ENCODE measurements around the gene RPS19BP1. TPM values are rescaled to one million over a fixed set of nuclear protein-coding genes. Genes with fewer than 3 reads are reported as not detected.
A peak's percentile ranks its signal among the peaks of the same experiment; 100 is the strongest.

RPS19BP1 gene
- total RNA-seq, 6 donors from 2014 or later: 71.2 to 168 (median 106) TPM

DNA sequence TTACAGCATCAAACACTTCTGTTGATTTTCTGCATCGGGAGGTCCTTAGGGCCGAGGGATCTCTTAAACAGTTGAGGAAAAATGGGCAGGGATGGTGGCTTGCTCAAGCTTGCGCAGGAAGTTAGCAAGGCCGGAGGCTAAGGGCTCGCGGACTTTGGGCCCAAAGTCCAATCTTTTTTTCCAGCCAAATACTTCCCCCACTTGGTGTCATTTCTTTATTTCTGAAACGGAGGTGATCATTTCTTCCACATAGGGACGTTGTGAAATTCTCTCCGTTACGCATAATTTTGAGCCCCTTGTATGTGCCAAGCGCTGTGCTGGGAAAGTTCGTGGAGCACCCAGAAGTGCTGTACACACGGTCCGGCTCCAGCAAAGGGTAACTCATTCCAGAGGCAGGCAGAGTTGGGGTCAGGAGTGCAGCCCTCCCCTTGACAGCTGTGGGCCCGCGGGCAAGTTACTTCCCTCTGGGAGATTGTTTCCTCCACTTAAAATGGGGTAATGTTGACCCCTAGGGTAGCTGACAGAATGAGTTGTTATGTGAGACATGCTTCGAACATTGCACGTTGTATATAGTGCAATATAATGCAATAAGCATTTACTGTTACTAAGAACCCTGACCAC is 29.6 kb downstream of the RPS19BP1 start:
- TF ChIP-seq, protein P1, sequence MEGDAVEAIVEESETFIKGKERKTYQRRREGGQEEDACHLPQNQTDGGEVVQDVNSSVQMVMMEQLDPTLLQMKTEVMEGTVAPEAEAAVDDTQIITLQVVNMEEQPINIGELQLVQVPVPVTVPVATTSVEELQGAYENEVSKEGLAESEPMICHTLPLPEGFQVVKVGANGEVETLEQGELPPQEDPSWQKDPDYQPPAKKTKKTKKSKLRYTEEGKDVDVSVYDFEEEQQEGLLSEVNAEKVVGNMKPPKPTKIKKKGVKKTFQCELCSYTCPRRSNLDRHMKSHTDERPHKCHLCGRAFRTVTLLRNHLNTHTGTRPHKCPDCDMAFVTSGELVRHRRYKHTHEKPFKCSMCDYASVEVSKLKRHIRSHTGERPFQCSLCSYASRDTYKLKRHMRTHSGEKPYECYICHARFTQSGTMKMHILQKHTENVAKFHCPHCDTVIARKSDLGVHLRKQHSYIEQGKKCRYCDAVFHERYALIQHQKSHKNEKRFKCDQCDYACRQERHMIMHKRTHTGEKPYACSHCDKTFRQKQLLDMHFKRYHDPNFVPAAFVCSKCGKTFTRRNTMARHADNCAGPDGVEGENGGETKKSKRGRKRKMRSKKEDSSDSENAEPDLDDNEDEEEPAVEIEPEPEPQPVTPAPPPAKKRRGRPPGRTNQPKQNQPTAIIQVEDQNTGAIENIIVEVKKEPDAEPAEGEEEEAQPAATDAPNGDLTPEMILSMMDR (IDR thresholded peaks at IDR 0.05): no peak
- TF ChIP-seq EP300 (IDR thresholded peaks at IDR 0.05) (no peak), POLR2A (IDR thresholded peaks at IDR 0.05) (no peak), POLR2AphosphoS5 (IDR thresholded peaks at IDR 0.05) (no peak)
- Histone ChIP-seq H3K4me1 (peaks cover 26 to 34% (median 32%) of the 10 kb centered on the region in 4 donors), H3K4me3 (peak overlapping the region; percentile 84 to 100 (median 94)), H3K9me3 (no peaks in the 10 kb centered on the region), H3K27ac (peak overlapping the region; percentile 78 to 89 (median 84)), H3K36me3 (peaks cover 19 to 40% (median 33%) of the 10 kb centered on the region in 4 donors), H3K27me3 (no peaks in the 10 kb centered on the region)
- ATAC-seq (ENCODE audit: low FRiP score in 2 of 2): no peak
- DNase-seq: no peak
- 8 to 10% methylated on average over 18 of the region's 18 CpGs for WGBS, 2 donors

GRCh38 chr22:39502109-39502788 is 30.3 kb downstream of the RPS19BP1 start, which contains the start of gene MIEF1:
Gene MIEF1 (plus strand): TSS chr22:39502290. CDS start chr22:39511295, 9,005 bp downstream.
- Histone ChIP-seq H3K9me3 (no peaks in the 10 kb centered on the region), H3K27ac (peak within 1 kb of the TSS; percentile 78 to 89 (median 84)), H3K4me1 (peaks cover 26 to 34% (median 32%) of the 10 kb centered on the region in 4 donors), H3K27me3 (no peaks in the 10 kb centered on the region), H3K4me3 (peak within 1 kb of the TSS; percentile 84 to 100 (median 94)), H3K36me3 (peaks cover 19 to 34% (median 29%) of the 10 kb centered on the region in 4 donors)
- DNase-seq (peak; percentile 96 to 99), ATAC-seq (ENCODE audit: low FRiP score in 2 of 2) (peak; percentile 99)
- TF ChIP-seq POLR2AphosphoS5 (IDR thresholded peaks at IDR 0.05) (peak; percentile 88 to 95), EP300 (IDR thresholded peaks at IDR 0.05) (no peak), POLR2A (IDR thresholded peaks at IDR 0.05) (peak in 2 of 4 donors; percentile 24 to 62)
- TF ChIP-seq, protein P1 (IDR thresholded peaks at IDR 0.05): peak in 2 of 6 experiments; percentile 7 to 32
- 0% methylated on average over 5 to 50 of the region's 58 CpGs for WGBS, 2 donors

- Histone ChIP-seq H3K27ac (peak overlapping the region; percentile 70 to 89 (median 84)), H3K36me3 (peaks cover 14 to 28% (median 24%) of the 10 kb centered on the region in 4 donors), H3K4me1 (peaks cover 26 to 35% (median 32%) of the 10 kb centered on the region in 4 donors), H3K9me3 (no peaks in the 10 kb centered on the region), H3K27me3 (no peaks in the 10 kb centered on the region), H3K4me3 (peak overlapping the region in 3 of 4 donors; percentile 84 to 100 (median 88))
- DNase-seq (no peak), ATAC-seq (ENCODE audit: low FRiP score in 2 of 2) (no peak)
- WGBS, 2 donors: 37 to 56% methylated on average over 8 to 13 of the region's 13 CpGs
- no peak for TF ChIP-seq POLR2AphosphoS5 (IDR thresholded peaks at IDR 0.05)
- TF ChIP-seq, protein P1 (IDR thresholded peaks at IDR 0.05): peak in 1 of 6 experiments; percentile 8
Measured at GRCh38 chr22:39501644-39502108, 30.9 kb downstream of the RPS19BP1 start.

DNA sequence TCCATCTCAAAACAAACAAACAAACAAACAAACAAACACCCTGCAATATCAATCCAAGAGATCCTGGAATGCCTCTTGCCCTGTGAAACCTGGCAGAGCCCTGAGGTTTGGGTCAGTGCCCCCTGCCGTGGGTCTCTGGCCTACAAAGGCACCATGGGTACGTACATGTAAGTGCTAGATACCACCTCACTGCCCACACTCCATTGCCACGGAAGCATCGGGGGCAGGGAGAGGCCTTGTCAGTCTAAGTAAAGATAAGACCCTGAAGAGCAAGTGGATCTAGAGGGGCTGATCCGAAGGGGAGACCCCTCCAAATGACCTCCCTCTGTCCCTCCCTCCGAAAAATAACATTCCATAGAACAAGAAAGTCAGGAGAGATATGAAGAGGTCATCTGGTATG is 32.4 kb downstream of the RPS19BP1 start:
- peaks cover 35 to 40% (median 38%) of the 10 kb centered on the region in 4 donors for H3K4me1 ChIP-seq
- H3K27ac ChIP-seq: peak overlapping the region in 1 of 4 donors; percentile 89
- H3K9me3 ChIP-seq: no peaks in the 10 kb centered on the region
- TF ChIP-seq POLR2A (IDR thresholded peaks at IDR 0.05): no peak
- no peak for TF ChIP-seq POLR2AphosphoS5 (IDR thresholded peaks at IDR 0.05)
- TF ChIP-seq, protein P1 (IDR thresholded peaks at IDR 0.05): no peak
- no peak for TF ChIP-seq EP300 (IDR thresholded peaks at IDR 0.05)
- no peaks in the 10 kb centered on the region for H3K27me3 ChIP-seq
- H3K36me3 ChIP-seq: peaks cover 8 to 12% (median 10%) of the 10 kb centered on the region in 4 donors
- no peak overlapping the region for H3K4me3 ChIP-seq
- no peak for DNase-seq
- 91 to 95% methylated on average over 6 of the region's 6 CpGs for WGBS, 2 donors
- no peak for ATAC-seq (ENCODE audit: low FRiP score in 2 of 2)
